Renal pelvis (tissue), 4 donors: ENCODE results near the gene RNF34. TPM values are rescaled to one million over a fixed set of nuclear protein-coding genes. Genes with fewer than 3 reads are reported as not detected.
"Not testable (repeated sequence)": the region's sequence is repeated elsewhere in the genome, so short reads cannot be mapped to it uniquely, and the experiment has no call there.

Experiments used
- DNase-seq: peaks from one replicate; pipeline ENCODE4 v3.0.0-alpha.2; 2013
- polyA plus RNA-seq, 3 donors: library from polyadenylated mRNA; unstranded; fragments of 120-200 nt; gene quantifications; one replicate each; pipeline ENCODE4 v1.2.1, GENCODE V29; 2013; ENCODE audit not compliant: insufficient read length in 3 of 3

Gene RNF34
- polyA plus RNA-seq, 3 donors, result 43.2 to 48.8 (median 45.0) TPM

GRCh38 chr12:121378736-121379135 lies 21.2 kb upstream of the RNF34 start:
- no peak for DNase-seq

GRCh38 chr12:121379945-121380344 lies 20.0 kb upstream of the RNF34 start:
- no peak for DNase-seq

GRCh38 chr12:121383601-121384021 lies 16.3 kb upstream of the RNF34 start:
- DNase-seq, result no peak

- DNase-seq, result not testable (repeated sequence)
These were observed 15.0 kb upstream of the RNF34 start for GRCh38 chr12:121384891-121385290.

GRCh38 chr12:121388421-121388981 lies 11.4 kb upstream of the RNF34 start:
- DNase-seq, result no peak

- DNase-seq, result no peak
These were observed 9.1 kb upstream of the RNF34 start for GRCh38 chr12:121390856-121391255.

GRCh38 chr12:121391619-121392324 lies 8.1 kb upstream of the RNF34 start:
- DNase-seq, result peak; percentile 24

GRCh38 chr12:121392325-121392716 lies 7.6 kb upstream of the RNF34 start:
- DNase-seq, result no peak

- DNase-seq, result no peak
These were observed 2.4 kb upstream of the RNF34 start for GRCh38 chr12:121397521-121397920.

GRCh38 chr12:121398355-121398754 lies 1.6 kb upstream of the RNF34 start:
- no peak for DNase-seq

- peak; percentile 53 for DNase-seq
These were observed 618 bp downstream of the RNF34 start for GRCh38 chr12:121400332-121401139.

- no peak for DNase-seq
These were observed 3.8 kb downstream of the RNF34 start for GRCh38 chr12:121403721-121404120.

GRCh38 chr12:121404734-121405133 lies 4.8 kb downstream of the RNF34 start:
- peak; percentile 38 for DNase-seq

- no peak for DNase-seq
These were observed 5.3 kb downstream of the RNF34 start for GRCh38 chr12:121405211-121405610.

GRCh38 chr12:121413917-121414316 lies 14.0 kb downstream of the RNF34 start:
- DNase-seq, result no peak

GRCh38 chr12:121417847-121418246 lies 17.9 kb downstream of the RNF34 start:
- no peak for DNase-seq

- no peak for DNase-seq
These were observed 20.2 kb downstream of the RNF34 start for GRCh38 chr12:121420109-121420508.

- no peak for DNase-seq
These were observed 23.3 kb downstream of the RNF34 start for GRCh38 chr12:121423253-121423652.

- DNase-seq, result no peak
These were observed 24.0 kb downstream of the RNF34 start for GRCh38 chr12:121423682-121424623.

GRCh38 chr12:121424624-121424975 lies 24.7 kb downstream of the RNF34 start:
- DNase-seq, result no peak

- no peak for DNase-seq
These were observed 27.7 kb downstream of the RNF34 start for GRCh38 chr12:121427556-121428050.

- no peak for DNase-seq
These were observed 29.0 kb downstream of the RNF34 start for GRCh38 chr12:121428883-121429282.
